Endothelial cell of umbilical vein (primary cell): ENCODE measurements around the gene OSBPL5.

Source experiments
- CTCF ChIP-seq, 2 donors: IDR thresholded peaks; 1 replicate in 1 of 2; 2 replicates in 1 of 2; pipeline ENCODE4 v1.5.1; 2011; ENCODE audit warnings: low read length in 2 of 2, mild to moderate bottlenecking in 2 of 2, moderate library complexity in 2 of 2, control low read depth in 1 of 2, inconsistent platforms in 1 of 2, low read depth in 1 of 2; ENCODE audit not compliant: insufficient read depth in 1 of 2; ENCODE audit errors: extremely low read depth in 1 of 2
- EZH2 ChIP-seq: IDR thresholded peaks from 2 replicates; pipeline ENCODE4 v1.6.1; 2012; ENCODE audit warnings: borderline replicate concordance, low read depth, mild to moderate bottlenecking, moderate library complexity, low read length, inconsistent platforms; ENCODE audit not compliant: severe bottlenecking
- FOS ChIP-seq: IDR thresholded peaks from 2 replicates; pipeline ENCODE4 v1.6.1; 2011; ENCODE audit warnings: mild to moderate bottlenecking, low read length, moderate library complexity, borderline replicate concordance; ENCODE audit not compliant: insufficient read depth
- JUN ChIP-seq: IDR thresholded peaks from 2 replicates; pipeline ENCODE4 v1.6.1; 2011; ENCODE audit warnings: borderline replicate concordance, low read depth; ENCODE audit not compliant: insufficient read length, insufficient read depth
- MAX ChIP-seq: IDR thresholded peaks from 2 replicates; pipeline ENCODE4 v1.6.1; 2011; ENCODE audit not compliant: insufficient read depth, insufficient read length
- POLR2A ChIP-seq: IDR thresholded peaks from 2 replicates; pipeline ENCODE4 v1.6.1; 2012; ENCODE audit warnings: low read depth, mild to moderate bottlenecking, control low read depth, low read length
- POLR2AphosphoS5 ChIP-seq: IDR thresholded peaks from 2 replicates; pipeline ENCODE4 v1.6.1; 2012; ENCODE audit warnings: low read depth, mild to moderate bottlenecking, control low read depth, low read length, moderate library complexity; ENCODE audit not compliant: insufficient read depth

GRCh38 chr11:3129591-3130268 is 35.4 kb downstream of the OSBPL5 start:
- no peak for TF ChIP-seq POLR2A
- TF ChIP-seq CTCF (IDR thresholded peaks at IDR 0.05; ENCODE audit: extremely low read depth in 1 of 2, insufficient read depth in 1 of 2, low read depth in 1 of 2, low read length in 2 of 2): no peak
- no peak for TF ChIP-seq EZH2
- TF ChIP-seq JUN: no peak
- TF ChIP-seq POLR2AphosphoS5: no peak
- TF ChIP-seq MAX: no peak
- TF ChIP-seq FOS: no peak
